Activated CD8-positive, alpha-beta T cell treated with anti-CD3 and anti-CD28 coated beads for 36 hours (primary cell): ENCODE data around the gene SEC62. TPM values are rescaled to one million over a fixed set of nuclear protein-coding genes. Genes with fewer than 3 reads are reported as not detected.

Experiments used
- ATAC-seq: fragments of 200-7000 bp; cut with Tn5 transposase; one replicate; pipeline ENCODE4 v1.10.0; 2021; ENCODE audit warnings: mild to moderate bottlenecking, moderate library complexity
- CTCF ChIA-PET: fragments of 350-600 bp; sonication (Branson Sonifier 250); formaldehyde crosslinking; loops from one replicate; lab custom pipeline; 2021; ENCODE audit warnings: antibody characterized with exemption; lab: Charles Lee
- POLR2A ChIA-PET: fragments of 350-600 bp; sonication (Branson Sonifier 250); formaldehyde crosslinking; loops from one replicate; lab custom pipeline; 2021; ENCODE audit warnings: antibody characterized with exemption; lab: Charles Lee
- DNase-seq: peaks from one replicate; pipeline ENCODE4 v3.0.0-alpha.2; 2020
- H3K27ac Mint-ChIP-seq: one replicate; pipeline ENCODE4 v1.8.0; 2021; ENCODE audit warnings: mild to moderate bottlenecking, mixed read lengths
- H3K27me3 Mint-ChIP-seq: one replicate; pipeline ENCODE4 v1.8.0; 2021; ENCODE audit warnings: mixed read lengths
- H3K36me3 Mint-ChIP-seq: one replicate; pipeline ENCODE4 v1.8.0; 2021; ENCODE audit warnings: low read depth, mixed read lengths
- H3K4me1 Mint-ChIP-seq: one replicate; pipeline ENCODE4 v1.8.0; 2021; ENCODE audit warnings: low read depth, mixed read lengths
- H3K4me3 Mint-ChIP-seq: one replicate; pipeline ENCODE4 v1.8.0; 2021; ENCODE audit warnings: mild to moderate bottlenecking, moderate library complexity, mixed read lengths
- H3K9me3 Mint-ChIP-seq: one replicate; pipeline ENCODE4 v1.8.0; 2021; ENCODE audit warnings: mixed read lengths
- CTCF ChIP-seq: fragments of 200-600 bp; IDR thresholded peaks from one replicate; pipeline ENCODE4 v1.8.0; 2022; ENCODE audit warnings: antibody characterized with exemption, mild to moderate bottlenecking
- intact Hi-C: fragments of 100-400 bp; cut with micrococcal nuclease; formaldehyde crosslinking; loops from one replicate; pipeline ENCODE4 v1.10.0; 2022
- total RNA-seq, 2 experiments: library from RNA; stranded (reverse); gene quantifications; one replicate each; pipeline ENCODE4 v1.2.3, GENCODE V29; 2021

Gene SEC62
- total RNA-seq, 2 experiments from 2014 or later = 52.5 to 60.2 TPM

- no peaks in the 10 kb centered on the region for H3K9me3 Mint-ChIP-seq
- ChIA-PET CTCF (interaction anchor here (0.7 to 1.4 kb wide), 2 partner anchors 8 to 184 kb away, joined by 3 to 5 read pairs; no protein-coding TSS in a partner anchor), POLR2A (interaction anchor here (1.6 kb wide), 1 partner anchor 11 kb away, joined by 4 read pairs; no protein-coding TSS in a partner anchor)
- no peaks in the 10 kb centered on the region for H3K27me3 Mint-ChIP-seq
- intact Hi-C loops = no loop called here
- no peak overlapping the region for H3K27ac Mint-ChIP-seq
- no peaks in the 10 kb centered on the region for H3K36me3 Mint-ChIP-seq
- TF ChIP-seq CTCF = no peak
- no peak overlapping the region for H3K4me3 Mint-ChIP-seq
- peaks cover 13% of the 10 kb centered on the region for H3K4me1 Mint-ChIP-seq
- ATAC-seq (no peak), DNase-seq (no peak)
These were observed 79.9 kb downstream of the SEC62 start for GRCh38 chr3:170046269-170047132.

- CTCF ChIA-PET = interaction anchor here (0.7 kb wide), 1 partner anchor 184 kb away, joined by 3 read pairs; no protein-coding TSS in a partner anchor
- Mint-ChIP-seq H3K9me3 (no peaks in the 10 kb centered on the region), H3K27me3 (no peaks in the 10 kb centered on the region), H3K4me1 (peaks cover 13% of the 10 kb centered on the region), H3K4me3 (no peak overlapping the region), H3K36me3 (no peaks in the 10 kb centered on the region), H3K27ac (no peak overlapping the region)
- TF ChIP-seq CTCF = no peak
- POLR2A ChIA-PET = no interaction called here
- intact Hi-C loops = no loop called here
- ATAC-seq (no peak), DNase-seq (no peak)
These were observed 80.5 kb downstream of the SEC62 start for GRCh38 chr3:170047133-170047404.

Other genes with a start within 250 kb of the SEC62 start
- 10 to 100 TPM; 21.7 to 29.0 TPM for gene TERC, start 201.7 kb upstream of the SEC62 start, total RNA-seq
- gene ACTRT3, start 197.2 kb upstream of the SEC62 start, total RNA-seq = under 1 TPM; 0.14 to 0.54 TPM
- 10 to 100 TPM; 13.8 to 14.1 TPM for gene MYNN, start 193.4 kb upstream of the SEC62 start, total RNA-seq
- gene LRRIQ4, start 153.9 kb upstream of the SEC62 start, total RNA-seq = under 1 TPM in 1 of 2 experiments, not detected in 1; 0.18 TPM
- 1 to 10 TPM; 6.6 to 6.8 TPM for gene LRRC34, start 153.9 kb upstream of the SEC62 start, total RNA-seq
- not detected for gene LRRC31, start 96.9 kb upstream of the SEC62 start, total RNA-seq
- not detected for gene SAMD7, start 55.2 kb upstream of the SEC62 start, total RNA-seq
- gene GPR160, start 71.2 kb downstream of the SEC62 start, total RNA-seq = 1 to 10 TPM; 6.2 to 8.2 TPM
- gene PHC3, start 214.9 kb downstream of the SEC62 start, total RNA-seq = 10 to 100 TPM; 50.1 to 53.0 TPM